ENCODE data around the gene HIP1.
"Not testable (repeated sequence)": the region's sequence is repeated elsewhere in the genome, so short reads cannot be mapped to it uniquely, and the experiment has no call there.

DNA sequence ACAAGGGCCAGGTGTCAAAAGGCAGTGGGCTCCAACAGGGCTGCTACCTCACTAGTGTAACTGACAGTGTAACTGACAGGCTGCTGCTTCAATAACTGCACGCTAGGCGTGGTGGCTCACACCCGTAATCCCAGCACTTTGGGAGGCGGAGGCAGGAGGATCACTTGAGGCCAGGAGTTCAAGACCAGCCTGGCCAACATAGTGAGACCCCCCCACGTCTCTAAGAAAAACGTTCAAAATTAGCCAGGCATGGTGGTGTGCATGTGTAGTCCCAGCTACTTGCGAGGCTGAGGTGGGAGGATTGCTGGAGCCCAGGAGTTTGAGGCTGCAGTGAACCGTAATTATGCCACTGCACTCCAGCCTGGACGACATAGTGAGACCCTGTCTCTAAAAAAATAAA, 16.8 kb downstream of the HIP1 start:
- TF ChIP-seq ZBTB46 (CRISPR knock-in tag; IDR thresholded peaks at IDR 0.05; ENCODE audit: borderline replicate concordance); ZNF558 (CRISPR knock-in tag; IDR thresholded peaks at IDR 0.05; ENCODE audit: borderline replicate concordance); ZNF431 (CRISPR knock-in tag; IDR thresholded peaks at IDR 0.05; ENCODE audit: borderline replicate concordance, low read depth); EZH2 (conservative IDR thresholded peaks at IDR 0.05; ENCODE audit: low read depth, low read length); RXRA (CRISPR knock-in tag; IDR thresholded peaks at IDR 0.05); POLR2AphosphoS5 (IDR thresholded peaks at IDR 0.05; ENCODE audit: low read depth, low read length); PHB2 (IDR thresholded peaks at IDR 0.05; ENCODE audit: partially characterized antibody); TAF15 (IDR thresholded peaks at IDR 0.05; ENCODE audit: low read depth, low read length, poor library complexity, severe bottlenecking); MAFF (IDR thresholded peaks at IDR 0.05; ENCODE audit: low read depth, low read length): not testable (repeated sequence)
- TF ChIP-seq, protein P1, sequence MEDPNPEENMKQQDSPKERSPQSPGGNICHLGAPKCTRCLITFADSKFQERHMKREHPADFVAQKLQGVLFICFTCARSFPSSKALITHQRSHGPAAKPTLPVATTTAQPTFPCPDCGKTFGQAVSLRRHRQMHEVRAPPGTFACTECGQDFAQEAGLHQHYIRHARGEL (CRISPR knock-in tag; IDR thresholded peaks at IDR 0.05) = not testable (repeated sequence)

Data from HepG2 (cell line).